Skin of body (tissue), 2 donors: ENCODE measurements around the gene MEGF6. TPM values are rescaled to one million over a fixed set of nuclear protein-coding genes. Genes with fewer than 3 reads are reported as not detected.

Source experiments
- DNase-seq: peaks from one replicate; lab custom pipeline; 2025; lab: John Stamatoyannopoulos, UW
- total RNA-seq: library from RNA; depleted of rRNA; stranded (reverse); fragments of >200 nt; gene quantifications from one replicate; pipeline ENCODE4 v1.2.3, GENCODE V29; 2014

MEGF6 gene
- total RNA-seq, 1 donor from 2014 or later = 62.5 TPM

DNA sequence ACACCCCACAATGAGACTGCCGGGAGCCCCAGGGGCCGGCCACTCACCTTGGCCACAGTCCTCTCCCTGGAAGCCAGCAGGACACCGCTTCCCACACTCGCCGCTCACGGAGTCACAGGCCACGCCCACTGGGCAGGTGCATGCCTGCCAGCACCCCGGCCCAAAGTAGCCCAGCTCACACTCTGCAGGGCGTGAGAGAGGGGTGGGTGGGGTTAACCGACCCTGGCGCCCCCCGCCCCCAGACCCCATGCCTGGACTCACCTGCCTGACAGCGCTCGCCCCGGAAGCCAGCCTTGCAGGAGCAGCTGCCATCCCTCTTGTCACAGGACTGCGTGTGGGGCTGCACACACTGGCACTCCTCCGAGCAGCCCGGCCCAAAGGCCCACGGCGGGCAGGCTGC is 106.1 kb downstream of the MEGF6 start:
- DNase-seq = no peak

DNA sequence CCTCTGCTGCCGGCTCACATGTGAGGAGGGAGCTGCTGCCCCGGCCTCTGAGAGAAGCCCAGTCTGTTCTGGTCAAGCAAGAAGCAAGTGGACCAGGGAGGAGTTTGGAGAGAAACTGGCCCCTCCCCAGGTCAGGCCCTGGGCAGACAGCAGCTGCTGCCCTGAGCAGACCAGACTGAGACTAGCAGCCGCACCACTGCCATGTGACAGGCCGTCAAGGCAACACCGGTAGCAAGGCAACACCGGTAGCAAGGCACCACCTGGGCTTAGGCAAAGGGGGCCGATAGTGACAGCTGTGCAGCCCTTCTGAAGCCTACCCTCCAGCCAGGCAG is 106.5 kb downstream of the MEGF6 start:
- no peak for DNase-seq

DNA sequence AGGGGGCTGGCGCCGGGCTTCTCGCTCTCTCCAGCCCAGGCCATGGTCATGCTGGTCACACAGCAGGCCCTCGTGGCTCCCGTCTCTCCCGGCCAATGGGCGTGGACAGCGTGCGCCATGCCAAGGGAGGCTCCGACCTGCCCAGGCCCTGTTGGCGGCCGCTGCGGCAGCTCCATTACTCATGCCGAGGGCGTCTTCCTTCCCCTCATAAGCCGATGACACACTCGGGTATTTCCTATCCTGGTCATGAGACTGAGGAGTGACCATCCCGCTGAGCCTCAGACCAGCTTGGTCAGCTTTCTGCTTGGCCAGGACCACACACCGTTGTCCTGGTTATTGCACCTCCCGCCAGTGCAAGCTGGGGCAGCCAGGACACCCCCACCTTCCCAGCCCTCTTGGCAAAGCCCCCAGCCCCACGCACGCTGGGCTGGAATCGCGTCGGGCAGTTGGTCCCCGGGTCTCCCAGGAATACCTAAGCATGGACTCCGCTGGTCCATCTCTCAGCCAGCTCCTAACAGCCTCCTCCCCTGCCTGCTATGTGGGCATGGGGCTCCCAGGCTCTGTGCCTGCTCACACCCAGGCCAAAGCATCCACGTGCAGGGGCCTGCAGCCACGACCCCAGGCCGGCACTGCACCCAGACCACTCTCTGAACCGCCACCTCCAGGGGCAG is 107.0 kb downstream of the MEGF6 start:
- no peak for DNase-seq

DNA sequence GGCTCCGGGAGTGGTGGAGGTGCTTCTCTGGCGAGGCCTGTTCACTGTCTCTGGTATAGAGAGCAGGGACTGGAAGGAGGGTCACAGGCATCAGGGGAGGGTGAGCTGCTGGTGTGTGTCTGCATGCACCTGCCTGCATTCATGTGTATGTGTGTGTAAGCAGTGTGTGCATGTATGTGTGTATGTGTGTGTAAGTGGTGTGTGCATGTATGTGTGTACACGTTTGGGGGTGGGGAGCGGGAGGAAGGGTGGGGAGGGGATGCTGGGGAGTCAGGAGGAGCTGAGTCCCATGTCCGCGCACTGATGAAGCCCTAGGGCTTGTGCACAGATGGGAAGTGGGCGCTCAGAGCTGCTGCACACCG is 107.8 kb downstream of the MEGF6 start:
- DNase-seq = no peak

DNA sequence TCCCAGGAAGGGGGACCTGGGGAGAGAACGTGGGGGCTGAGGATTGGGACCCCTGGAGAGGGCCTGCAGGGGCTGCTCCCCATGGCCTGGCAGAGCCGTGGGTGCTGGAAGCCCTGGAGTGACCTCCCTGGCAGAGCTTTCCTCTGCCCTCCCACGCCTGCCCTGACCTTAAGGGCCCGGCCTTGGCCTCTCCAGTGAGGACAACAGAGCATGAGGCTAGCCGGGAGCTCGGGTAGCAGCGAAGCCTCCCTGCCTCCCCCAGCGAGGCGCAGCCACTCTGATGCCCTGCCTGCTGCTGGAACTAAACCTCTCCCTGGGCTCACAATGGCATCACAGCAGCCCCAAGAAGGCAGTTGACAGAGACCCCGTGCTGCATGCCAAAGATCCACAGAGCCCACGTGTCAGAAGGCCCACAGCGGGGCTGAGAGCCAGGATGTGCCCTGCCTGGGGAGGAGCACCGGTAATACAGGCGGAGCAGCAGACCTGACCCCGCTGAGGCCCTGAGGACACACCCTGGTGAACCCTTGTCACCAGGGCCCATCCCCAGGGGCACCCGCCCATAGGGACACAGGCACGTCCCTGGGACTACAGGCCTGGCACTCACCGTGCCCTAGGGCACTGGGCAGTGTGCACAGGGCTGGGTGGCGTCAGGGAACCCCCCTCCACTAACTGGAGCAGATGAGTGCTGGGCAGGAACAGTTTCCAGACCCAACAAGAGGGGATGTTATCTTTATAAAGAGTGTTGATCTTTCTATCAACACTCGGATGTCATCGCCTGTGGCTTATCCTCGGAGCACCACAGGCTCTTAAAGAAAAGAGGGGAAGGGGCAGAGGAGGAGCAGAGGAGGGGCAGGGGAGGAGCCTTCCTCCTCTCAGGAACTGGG is 108.4 kb downstream of the MEGF6 start:
- no peak for DNase-seq

DNA sequence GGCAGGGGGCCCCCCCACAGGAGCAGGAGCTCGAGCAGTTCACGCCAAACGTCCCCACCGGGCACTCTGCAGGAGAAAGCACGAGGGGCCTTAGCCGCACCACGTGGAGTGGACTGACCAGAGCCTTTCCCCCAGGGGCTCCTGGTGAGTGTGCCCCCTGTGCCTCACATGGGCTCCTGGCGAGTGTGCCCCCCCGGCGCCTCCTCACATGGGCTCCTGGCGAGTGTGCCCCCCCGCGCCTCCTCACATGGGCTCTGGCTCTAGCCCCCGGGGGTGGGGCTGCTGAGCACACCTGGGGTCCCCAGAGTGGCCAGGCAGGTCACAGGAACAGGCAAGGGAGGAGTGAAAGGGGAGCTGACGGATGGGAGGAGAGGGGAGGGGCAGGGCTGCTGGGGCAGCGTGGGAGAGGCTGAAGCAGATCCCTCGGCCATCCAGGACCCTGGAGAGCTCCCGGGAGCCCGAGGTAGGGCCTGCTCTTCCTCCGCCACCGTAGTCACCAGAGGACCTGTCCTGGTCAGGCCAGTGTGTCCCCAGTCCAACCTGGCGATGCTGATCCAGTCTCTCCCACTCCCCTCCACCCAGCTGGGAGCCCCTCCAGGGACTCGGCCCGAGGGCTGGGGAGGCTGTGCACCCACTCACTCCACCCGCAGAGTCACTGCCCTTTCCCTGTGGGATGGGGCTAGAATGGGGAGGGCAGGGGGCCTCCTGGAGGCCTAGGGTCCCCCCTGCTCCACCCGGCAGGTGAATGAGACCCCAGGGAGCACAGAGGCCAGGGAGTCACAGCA is 109.3 kb downstream of the MEGF6 start:
- DNase-seq = peak; percentile 67

DNA sequence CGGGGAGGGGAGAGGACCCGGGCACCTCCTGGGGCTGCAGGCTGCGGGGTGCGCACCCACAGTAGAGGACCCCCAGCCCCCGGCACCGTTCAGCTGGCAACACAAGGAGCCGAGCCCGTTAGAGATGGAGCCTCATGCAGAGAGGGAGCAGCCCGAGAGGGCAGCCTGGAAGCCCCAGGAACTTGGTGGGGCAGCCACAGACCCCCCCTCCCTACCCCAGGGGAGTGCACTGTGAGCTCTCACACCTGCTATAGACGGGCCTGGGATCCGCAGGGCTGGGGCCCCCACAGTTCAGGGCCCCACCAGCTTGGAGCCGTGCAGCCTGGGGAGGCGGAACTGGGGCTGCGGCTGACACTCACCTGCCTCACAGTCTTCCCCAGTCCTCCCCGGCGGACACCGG is 109.9 kb downstream of the MEGF6 start:
- no peak for DNase-seq

DNA sequence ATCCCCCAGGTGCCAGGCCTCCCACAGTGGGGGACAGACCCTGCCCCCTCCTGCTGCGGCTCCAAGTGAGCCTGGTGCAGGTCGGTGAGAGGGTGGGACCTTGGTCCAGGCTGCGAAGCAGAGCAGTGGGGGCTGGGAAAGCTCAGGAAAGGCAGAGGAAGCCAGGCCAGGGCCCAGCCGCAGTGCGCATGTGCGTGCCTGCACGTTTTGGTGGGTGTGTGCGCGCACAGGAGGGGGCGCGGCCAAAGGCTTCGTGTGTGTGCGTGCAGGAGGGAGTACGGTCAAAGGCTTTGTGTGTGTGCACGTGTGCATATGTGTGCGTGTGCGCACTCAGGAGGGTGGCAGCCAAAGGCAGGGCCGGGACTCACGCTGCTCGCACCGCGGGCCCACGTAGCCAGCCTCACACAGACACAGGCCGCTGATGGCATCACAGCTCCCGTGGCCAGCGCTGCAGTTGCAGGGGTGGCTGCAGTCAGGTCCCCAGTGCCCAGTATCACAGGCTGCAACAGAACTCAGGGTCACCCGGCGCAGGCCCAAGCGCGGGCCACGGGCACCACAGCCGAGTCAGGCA is 111.0 kb downstream of the MEGF6 start:
- no peak for DNase-seq

DNA sequence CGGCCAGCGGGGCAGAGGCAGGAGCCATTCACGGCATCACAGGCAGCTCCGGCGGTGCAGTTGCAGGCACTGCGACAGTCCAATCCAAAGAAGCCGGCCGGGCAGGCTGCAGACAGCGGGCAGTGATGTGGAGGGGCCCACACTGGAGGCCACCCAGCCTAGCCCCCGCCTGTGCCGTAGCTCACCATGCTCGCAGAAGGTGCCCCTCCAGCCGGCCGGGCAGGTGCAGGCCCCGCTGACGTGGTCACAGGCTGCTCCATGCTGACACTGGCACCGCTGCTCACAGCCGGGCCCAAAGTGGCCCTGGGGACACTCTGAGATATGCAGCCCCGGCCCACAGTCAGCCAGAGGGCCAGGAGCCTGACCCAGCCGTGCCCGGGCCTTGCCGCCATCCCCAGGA is 111.7 kb downstream of the MEGF6 start:
- no peak for DNase-seq

DNA sequence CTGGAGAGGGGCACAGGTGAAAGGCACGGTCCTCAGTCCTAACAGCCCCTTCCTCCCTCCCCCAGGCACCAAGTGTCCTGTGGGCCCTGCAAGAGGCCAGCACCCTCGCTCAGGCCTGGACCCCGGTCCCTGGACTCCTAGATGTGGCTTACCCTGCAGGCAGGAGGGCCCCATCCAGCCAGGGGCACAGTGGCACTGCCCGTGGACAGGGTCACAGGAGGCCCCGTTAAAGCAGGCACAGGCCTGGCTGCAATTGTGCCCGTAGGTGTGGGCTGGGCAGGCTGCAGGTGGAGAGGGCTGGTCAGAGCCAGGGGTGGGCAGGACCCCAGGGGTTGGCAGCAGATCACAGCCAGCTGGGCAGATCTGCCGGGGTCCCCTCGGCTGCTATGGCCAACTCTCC is 112.3 kb downstream of the MEGF6 start:
- no peak for DNase-seq

DNA sequence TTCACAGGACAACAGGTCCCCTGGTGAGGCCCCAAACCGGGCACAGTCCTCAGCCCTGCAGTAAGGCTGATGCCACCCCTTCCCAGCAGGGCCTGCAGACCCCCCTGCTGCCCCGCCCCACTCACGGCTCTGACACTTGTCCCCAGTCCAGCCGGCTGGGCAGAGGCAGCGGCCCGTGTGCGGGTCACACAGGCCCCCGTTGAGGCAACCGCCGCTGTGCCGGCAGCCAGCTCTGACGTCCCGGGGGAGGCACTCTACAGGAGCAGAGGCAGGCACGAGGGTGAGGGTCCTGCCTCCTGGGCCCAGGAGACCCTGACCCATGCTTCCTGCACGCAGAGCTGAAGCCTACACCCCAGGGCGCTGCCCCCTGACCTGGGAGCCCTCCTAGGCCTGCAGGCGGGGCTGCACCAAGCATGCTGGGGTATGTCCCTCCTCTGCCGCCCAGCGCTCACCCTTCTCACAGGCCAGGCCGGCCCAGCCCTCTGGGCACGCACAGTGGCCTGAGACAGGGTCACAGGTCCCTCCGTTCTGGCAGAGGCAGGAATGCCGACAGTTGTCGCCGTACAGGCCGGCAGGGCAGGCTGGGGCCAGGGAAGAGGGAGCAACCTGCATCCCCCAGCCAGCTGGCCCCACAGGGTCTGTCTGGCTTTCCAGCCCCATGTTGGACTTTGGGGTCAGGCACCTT is 112.9 kb downstream of the MEGF6 start:
- DNase-seq = no peak

DNA sequence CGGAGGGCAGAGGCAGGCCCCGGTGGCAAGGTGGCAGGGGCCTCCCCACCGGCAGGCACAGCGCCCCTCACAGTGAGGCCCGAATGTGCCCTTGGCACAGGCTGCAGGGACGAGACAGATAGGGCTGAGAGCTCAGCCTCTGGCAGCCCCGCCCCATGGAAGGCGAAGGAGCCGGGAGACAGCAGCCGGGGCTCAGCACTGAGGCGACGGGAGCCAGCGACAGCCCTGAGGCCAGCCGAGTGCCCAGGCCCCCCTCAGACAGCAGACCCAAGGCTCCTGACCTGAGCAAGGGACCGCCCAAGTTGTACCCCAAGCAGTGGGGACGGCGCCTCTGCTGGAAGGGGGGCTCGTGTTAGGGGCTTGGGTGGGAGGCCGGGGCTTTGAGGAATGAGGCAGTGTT is 113.8 kb downstream of the MEGF6 start:
- no peak for DNase-seq

DNA sequence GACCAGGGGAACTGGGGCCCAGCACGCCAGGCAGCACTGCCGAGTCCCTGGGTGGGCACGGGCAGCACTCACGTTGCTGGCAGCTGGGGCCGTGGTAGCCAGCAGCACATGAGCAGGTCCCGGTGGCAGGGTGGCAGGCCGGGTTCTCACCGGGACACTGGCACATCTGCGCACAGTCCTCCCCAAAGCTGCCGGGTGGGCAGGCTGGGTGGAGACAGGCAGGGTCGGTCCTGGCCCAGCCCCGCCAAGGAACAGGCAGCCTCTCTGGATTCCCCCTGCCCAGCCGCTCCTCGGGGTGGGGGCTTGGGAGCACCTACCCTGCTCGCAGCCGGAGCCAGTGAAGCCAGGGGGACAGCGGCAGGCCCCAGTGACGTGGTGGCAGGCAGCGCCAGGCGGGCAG is 114.4 kb downstream of the MEGF6 start:
- no peak for DNase-seq

DNA sequence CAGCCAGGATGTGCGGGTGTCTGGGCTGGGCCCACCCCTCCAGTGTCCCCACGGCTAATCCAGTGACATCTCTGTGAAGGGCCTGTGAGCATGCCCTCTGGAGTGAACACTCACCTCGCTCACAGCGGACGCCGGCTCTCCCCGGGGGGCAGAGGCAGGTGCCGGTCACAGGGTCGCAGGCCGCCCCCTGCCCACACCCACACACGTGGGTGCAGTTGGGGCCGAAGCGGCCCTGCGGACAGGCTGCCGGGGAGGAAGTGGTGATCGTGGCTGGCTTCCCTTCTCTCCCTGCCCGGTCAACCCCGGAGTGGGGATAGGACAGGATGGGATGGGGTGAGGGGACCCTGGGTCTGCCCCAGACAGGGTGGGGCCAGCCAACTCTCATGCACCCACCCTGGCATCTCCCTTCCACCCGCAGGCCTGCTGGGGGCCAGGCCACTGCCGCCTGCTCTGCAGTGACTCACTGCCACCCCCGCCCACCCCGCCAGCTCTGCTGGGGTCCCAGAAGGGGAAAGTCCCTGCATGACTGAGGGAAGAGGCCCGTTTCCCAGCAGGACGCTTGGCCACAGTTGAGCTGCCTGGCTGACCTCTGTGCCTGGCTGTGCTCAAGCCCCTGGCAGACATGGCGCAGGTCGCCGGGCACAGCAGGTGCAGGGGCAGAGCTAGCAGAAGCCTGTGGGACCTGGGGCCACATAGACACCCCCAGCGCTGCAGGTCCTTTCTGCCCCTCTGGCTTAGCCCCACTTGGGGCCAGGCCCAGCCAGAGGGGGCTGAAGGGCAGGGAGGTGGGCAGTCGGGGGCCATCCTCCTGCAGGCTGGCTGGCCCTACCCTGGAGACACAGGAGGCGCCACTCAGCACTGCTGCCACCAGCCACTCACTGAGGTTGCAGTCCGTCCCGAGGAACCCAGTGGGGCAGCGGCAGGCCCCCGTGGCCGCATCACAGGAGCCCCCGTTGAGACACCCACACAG is 115.2 kb downstream of the MEGF6 start:
- no peak for DNase-seq

DNA sequence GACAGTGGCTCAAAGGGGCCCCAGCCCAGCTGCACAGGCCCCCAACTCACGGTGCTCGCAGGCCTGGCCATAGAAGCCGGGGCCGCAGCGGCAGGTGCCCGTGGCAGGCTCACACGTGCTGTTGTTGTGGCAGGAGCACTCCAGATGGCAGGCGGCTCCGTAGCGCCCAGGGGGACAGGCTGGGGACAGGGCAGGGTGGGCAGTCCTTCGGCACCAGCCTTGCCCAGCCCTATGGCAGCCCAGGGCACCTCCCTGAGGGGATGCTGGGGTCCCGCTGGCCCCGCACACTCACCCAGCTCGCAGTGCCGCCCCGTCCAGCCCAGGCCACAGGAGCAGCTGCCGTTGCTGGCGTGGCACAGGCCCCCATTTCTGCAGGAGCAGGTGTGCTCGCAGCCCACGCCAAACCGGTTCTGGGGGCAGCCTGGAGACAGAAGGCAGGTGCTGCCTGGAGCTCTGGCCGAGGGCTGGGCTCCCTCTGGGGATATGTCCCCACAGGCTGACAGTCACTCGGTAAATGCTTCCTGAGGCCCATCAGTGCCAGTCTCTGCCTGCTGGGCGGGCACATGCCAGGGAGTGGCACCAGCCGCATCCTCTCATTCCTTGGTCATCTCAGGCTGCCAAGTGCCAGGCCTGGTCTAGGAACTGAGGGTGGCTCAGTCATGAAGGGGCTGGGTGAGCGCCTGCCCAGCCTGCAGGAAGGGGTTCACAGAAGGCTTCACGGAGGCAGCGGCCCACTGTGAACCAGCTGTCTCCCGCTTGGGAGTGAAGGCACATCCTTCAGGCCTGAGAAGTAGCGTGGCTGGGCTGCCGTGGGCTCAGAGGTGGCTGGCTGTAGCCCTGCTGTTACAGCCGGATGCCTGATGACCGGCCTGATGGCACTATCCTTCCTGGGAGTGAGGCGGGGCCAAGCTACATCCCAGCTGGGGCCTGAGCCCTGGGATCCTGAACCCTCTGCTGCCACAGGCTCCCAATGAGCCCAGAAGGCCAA is 116.7 kb downstream of the MEGF6 start:
- DNase-seq = no peak

DNA sequence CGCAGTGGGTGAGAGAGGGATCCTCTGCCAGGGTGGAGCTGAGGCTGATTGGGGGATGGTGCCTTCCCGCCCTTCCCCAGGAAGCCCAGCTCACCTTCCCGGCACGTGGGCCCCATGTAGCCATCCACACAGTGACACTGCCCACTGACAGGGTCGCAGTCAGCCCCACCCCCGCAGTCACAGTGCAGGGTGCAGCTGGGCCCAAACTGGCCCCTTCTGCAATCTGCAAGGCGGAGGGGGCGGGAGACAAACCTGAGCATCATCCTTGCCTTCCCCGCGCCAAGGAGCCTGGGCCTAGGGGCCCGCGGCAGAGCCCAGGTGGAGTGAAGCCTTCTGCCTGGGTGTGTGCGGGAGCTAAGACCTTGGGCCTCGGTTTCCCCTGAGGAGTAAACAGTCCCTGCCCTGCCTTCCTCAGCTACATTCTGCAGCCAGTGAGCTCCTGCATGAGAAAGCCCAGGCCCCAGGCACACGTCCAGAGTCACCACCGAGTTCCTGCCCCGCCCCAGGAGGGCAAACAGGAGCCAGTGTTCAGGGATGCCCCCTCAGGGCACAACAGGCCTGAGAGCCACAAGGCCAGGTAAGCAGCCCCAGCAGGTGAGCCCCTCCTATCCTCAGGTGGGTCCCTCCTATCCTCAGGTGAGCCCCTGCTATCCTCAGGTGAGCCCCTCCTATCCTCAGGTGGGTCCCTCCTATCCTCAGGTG is 118.6 kb downstream of the MEGF6 start:
- no peak for DNase-seq

DNA sequence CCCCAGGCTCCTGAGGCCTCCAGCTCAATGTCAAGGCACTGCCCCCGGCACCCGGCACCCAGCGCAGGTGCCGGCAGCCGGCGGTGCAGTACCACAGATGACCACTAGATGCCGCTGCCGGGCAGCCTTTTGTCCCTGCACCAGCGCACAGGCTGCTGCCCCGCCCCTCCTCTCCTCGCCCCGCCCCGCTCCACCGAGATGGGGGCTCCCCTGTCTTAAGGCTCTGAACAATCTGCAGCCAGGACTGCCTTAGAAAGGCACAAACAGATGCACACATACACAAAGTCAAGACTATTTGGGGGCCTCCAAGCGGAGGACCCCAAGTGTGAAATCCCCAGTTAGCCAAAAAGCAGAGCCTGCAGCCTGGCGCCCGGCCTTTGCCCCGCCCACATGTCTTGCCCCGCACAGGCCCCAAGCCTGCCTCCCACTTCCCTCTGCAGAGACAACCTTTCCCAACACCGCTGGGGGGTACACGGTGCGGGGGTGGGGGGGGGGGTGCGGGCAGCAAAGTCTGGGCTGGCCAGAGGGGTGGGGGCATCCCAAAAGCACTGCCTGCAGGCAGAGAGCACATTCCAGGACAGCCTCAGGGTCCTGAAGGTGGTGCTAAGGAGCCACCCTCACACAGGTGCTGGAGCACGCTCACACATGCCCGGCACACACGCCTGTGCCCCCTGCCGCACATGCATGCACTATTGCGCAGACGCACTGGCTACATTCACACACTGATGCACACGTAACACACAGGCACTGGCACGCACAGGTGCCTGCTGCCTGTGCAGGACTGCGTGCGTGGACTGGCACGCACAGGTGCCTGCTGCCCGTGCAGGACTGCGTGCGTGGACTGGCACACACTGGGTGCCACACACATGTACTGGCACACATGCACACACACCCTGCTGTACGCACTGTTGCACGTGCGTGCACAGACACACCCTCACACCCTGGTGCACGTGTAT is 119.7 kb downstream of the MEGF6 start:
- DNase-seq = peak; percentile 46
